ENCODE data around the gene RNF6.

DNA sequence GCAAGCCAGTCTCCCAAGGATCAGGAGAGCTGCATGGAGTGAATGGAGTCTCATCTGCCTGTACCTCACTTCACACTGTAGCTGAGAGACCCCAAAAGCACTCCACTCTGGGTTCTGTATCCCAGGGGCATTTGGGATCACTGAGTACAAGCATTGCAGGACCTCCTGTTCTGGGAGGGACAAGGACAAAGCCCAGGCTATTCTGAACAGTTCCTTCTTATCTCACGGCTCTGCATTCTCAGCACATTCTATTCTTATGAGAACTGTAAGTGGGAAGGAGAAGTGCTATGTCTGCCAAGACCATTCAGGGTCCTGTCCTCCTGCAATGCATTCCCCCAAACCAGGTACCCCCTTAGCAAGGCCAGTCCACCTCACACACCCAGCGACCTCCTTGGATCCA, 42.8 kb downstream of the RNF6 start:
- TF ChIP-seq ZNF274 (IDR thresholded peaks at IDR 0.05; ENCODE audit: low read depth, low read length) (no peak), SUZ12 (IDR thresholded peaks at IDR 0.05; ENCODE audit: extremely low read depth, insufficient read depth, insufficient read length) (no peak)
